ENCODE results near the gene ATP2C2.
"Not testable (repeated sequence)": the region's sequence is repeated elsewhere in the genome, so short reads cannot be mapped to it uniquely, and the experiment has no call there.

Gene ATP2C2

DNA sequence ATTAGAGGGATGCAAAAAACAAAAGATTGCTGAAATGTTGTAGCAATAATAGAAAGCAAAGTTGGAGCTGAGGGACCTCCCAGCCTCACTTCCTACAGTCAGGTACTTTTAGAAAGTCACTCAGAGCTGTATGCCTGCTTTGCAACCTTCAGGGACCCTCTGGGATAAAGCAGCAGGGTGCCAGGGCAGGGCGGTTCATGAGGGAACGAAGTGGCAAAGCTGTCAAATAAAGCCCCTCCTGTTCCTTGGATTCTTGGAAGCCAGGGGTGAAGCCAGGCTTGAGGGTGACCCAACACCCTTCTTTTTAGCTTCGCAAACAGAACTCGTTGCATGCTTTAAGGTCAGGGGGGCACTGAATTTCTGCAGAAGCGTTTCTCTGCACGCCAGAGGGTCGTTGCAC lies 767 bp downstream of the ATP2C2 start:
- no peak for DNase-seq

DNA sequence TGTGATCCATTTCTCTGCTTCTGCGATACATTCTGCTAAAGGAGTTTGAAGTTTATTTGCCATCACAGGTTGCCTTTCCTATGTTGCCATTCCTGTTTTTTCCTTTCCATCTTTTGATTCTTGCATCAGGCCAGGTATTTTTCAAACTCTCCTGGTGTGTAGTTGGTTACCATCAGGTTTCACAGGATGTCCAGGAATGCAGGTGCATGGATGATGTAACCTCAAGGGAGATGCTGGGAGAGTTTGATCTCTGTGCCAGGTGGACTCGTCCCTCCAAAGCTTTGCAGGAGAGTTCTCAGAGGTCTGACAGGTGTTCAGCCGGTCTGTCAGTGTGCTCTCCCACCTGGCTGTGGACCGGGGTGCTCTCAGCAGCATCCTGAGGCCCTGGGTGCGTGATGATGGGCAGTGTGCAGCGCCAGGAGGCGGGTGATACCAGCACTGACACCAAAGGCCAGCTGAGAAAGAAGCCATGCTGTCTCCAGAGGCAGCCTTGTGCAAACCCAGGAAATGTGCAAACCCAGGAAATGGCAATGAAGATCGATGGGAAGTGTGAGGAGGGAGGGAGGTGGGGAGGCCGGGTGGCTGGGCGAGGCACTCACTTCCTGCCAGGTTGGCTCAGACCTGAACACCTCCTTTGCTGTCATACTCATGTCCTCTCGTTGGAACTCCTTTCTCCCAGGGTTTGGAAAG lies 1.7 kb downstream of the ATP2C2 start:
- no peak for DNase-seq

DNA sequence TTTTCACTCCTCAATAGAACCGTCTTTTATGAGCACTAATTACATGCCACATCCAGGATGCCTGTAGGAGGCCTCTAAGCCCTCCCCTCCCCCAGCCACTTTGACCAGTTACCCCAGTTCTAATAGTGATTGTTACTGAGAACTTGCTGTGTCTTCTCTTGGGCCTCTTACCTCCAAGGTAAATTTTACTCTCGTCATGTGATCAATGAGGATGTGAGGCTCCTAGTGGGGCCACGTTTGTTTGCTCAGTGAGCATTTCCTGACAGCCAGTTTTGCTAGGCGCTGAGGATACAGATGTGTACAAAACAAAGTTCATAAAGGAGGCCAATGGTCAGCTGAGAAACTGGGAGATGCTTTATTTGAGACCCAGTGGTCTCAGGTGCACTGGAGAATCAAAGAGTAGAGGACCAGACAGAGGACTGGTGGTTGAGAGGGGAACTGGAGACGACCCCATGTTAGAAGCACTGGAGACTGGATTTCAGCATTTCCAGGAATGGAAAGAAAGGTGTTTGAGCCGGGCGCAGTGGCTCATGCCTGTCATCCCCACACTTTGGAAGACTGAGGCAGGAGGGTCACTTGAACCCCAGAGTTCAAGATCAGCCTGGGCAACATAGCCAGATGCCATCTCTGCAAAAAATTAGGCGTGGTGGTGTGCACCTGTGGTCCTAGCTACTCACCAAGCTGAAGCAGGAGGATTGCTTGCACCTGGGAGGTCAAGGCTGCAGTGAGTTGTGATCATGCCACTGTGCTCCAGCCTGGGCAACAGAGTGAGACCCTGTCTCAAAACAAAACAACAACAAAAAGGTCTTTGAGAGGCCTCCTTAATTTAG lies 2.6 kb downstream of the ATP2C2 start:
- no peak for DNase-seq

DNA sequence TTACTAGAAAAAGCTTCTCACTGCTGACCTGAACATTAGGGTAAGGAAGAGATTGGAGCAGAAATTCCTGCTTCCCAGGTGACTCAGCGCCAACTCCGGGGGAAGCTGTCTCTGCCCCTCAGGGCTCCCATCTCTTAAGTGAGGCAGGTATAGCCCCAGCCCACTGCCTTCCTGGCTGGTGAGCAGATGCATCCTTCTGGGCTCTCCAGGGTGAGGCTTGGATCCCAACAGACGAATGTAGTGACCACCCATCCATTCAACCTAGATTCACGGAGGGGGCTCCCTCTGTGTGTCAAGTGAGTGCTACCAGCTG lies 3.2 kb downstream of the ATP2C2 start:
- DNase-seq: no peak

DNA sequence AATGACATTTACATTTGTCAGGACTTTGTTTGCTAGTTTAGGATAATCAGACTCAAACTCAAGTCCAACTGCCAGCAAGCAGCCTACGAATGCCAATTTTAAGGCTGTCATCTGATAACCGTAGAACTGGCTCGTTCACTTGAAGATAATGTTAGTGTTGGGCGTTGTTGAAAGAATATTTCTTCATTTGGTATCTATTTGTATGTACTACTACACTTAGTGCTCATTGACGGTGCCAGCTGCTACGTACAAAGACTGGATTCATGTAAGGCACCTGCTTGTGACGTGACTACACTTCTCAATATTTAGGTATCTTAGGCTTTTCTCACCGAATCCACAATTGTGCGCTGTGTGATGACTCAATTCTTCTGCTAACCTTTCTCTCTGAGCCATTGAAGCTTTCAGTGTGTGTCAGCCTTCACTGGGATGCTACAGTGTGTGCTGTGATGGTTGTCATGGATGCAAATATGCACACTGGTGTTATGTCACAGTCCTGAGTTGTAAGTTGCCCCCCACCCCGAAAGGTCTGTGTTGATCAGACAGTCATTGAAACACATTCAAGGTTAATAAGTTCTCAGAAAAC lies 5.7 kb downstream of the ATP2C2 start:
- DNase-seq: no peak

DNA sequence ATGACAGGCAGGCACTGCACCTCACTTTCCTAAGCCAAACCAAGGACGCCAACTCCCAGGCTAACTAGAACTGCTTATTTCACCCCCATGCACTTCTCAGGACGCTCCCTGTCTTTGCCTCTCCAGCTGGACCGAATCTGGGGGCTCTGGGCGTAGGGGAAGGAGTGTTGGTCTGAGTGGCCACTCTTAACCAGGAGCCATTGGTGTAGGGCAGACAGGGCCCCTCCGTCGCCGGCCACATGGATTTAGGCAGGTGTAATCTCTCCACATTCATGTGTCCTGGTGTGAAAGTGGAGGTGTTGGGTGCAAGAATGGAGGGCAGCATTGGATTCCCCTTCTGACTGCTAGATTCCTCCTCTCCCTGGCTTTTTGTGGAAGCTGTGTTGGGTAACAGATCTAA lies 9.8 kb downstream of the ATP2C2 start:
- DNase-seq: no peak

DNA sequence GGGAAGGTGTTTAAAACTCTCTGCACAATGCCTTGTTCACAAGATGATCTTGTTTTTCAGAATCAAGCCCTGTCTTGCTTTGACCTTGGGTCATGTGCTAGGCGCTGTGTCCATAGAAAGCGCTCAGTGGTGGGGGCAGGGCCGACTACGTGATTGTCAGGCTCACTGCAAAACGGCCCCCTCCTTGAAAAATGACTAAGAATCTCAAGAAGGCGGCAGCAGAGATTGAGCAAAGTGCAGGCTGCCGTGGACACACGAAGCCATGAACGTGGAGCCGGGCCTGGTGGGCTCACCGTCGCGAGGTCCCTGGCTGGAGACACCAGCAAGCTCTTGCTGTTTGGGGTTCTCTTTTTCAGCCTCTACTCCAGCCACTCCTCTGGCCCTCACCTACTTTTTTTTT lies 10.2 kb downstream of the ATP2C2 start:
- DNase-seq: no peak

DNA sequence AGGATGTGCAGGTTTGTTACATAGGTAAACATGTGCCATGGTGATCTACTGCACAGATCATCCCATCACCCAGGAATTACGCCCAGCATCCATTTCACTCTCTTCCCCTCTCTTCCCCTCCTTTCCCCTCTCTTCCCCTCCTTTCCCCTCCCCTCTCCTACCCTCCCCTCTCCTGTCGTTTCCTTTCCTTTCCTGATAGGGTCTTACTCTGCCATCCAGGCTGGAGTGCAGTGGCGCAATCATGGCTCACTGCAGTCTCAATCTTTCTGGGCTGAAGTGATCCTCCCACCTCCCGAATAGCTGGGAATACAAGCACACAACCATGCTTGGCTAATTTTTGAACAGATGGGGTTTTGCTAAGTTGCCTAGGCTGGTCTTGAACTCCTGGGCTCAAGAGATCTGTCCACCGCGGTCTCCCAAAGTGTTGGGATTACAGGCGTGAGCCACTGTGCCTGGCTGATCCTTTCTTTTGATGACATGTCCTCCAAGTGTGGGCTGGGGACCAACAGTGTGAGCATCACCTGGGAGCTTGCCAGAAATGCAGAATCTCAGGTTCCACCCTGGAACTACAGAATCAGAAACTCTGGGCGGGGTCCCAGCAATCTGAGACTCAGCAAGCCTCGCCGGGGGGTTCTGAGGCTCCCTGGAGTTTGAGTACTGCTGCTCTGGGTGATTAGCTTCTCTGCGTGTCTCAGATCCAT lies 10.8 kb downstream of the ATP2C2 start:
- no peak for DNase-seq

DNA sequence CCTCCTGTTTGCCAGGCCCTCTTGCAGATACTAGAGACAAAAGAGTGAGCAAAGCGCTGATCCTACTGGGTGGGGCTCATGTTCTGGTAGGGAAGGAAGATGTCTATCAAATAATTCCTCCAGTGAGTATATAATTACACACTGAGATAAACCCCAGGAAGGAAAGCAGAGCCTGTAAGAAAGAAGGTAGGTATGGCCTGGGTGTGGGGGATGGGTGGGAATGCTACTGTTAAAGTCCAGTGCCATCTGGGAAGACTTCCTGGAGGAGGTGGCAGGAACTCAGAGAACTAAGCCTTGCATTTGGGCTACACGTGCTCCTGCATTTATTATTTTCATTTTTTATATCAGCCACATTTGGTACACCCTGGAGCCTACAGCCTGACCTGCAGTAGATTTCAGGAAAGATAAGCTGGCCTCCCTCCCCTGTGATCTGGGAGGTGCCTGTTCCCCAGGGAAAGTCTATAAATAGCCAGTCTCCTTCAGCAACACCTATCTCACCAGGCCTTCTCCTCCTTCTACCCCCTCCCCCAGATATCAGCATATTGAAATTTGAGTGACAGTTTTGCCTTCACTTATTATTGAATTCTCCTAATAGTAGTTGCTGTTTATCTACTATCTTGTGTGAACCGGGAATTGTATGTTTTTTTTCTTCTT lies 11.5 kb downstream of the ATP2C2 start:
- DNase-seq: no peak

DNA sequence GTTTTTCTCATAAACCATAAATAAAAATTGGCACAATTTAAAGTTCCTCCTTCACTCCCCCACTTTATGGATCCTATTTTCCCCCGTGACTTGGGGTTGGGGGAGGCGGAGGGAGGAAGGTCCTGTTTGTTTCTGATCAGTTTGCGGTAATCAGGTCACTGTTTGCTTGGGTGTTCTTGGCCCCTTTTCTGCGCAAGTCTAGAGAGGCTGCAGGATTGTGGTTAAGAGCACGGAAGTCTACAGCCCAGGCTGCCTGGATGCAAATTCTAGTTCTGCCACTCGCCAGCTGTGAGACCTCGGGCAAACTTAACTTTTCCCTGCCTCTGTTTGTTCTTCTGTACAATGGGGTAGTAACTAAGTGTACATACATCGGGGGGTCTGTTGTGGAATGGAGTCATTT lies 12.1 kb downstream of the ATP2C2 start:
- no peak for DNase-seq

DNA sequence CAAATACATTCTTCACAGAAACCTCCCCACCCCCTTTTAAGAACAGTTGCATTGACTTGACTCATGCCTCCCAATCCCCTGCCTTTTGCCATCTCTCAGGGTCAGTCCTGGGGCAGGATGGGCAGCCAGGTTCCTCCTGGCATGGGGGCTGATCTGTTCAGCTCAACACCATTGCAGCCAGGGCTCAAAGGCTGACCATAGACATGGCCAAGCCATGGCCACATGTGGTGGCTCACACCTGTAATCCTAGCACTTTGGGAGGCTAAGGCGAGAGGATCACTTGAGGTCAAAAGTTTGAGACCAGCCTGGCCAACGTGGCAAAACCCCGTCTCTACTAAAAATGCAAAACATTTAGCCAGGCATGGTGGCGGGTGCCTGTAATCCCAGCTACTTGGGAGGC lies 14.1 kb downstream of the ATP2C2 start:
- no peak for DNase-seq

DNA sequence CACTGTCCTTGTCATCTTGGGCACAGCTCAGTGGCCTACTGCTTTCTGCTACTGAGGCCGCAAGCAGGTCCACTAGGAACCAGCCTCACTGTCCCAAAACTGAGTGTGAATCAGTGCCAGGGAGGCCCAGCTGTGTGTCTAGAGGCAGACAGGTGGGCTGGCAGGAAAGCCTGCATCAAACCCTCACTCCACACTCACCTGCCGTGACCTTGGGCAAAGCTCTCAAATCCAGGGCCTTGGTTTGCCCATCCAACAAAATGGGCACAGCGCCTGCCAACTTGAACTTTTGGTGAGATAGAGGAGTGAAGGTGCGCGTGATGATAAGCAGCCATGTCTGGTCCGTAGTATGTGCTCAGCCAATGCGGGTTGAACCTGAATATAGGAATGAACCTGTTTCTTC lies 14.8 kb downstream of the ATP2C2 start:
- no peak for DNase-seq

DNA sequence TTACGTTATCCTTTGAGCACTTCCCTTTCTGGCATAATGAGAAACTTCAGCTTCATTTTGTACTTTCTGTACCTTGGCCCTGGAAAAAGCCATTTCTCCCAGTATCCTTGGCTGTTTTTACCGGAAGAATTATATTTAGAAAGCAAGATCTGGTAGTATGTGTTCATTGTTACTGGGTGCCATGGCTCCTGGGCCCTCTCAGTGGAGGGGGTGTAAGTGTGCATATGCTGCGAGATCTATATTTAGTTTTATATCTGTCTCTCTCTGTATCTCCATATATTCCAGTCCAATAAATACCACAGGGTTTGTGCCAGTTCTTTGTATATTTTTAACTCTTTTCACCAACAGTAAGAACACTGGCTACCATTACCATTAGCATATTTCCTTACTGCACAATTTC lies 17.7 kb downstream of the ATP2C2 start:
- DNase-seq: no peak

DNA sequence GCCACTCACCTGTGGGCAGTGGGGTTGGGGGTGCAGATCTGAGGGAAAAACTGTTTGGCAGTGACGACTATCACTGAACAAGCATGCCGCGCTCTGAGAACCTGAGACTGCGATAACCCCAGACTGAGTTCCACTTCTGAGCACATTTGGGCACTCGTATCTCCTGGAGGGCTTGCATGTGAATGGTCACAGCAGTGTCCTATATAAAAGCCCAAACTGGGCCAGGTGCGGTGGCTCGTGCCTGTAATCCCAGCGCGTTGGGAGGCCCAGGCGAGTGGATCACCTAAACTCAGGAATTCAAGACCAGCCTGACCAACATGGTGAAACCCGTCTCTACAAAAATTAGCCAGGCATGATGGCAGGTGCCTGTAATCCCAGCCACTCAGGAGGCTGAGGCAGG lies 18.7 kb downstream of the ATP2C2 start:
- DNase-seq: no peak

DNA sequence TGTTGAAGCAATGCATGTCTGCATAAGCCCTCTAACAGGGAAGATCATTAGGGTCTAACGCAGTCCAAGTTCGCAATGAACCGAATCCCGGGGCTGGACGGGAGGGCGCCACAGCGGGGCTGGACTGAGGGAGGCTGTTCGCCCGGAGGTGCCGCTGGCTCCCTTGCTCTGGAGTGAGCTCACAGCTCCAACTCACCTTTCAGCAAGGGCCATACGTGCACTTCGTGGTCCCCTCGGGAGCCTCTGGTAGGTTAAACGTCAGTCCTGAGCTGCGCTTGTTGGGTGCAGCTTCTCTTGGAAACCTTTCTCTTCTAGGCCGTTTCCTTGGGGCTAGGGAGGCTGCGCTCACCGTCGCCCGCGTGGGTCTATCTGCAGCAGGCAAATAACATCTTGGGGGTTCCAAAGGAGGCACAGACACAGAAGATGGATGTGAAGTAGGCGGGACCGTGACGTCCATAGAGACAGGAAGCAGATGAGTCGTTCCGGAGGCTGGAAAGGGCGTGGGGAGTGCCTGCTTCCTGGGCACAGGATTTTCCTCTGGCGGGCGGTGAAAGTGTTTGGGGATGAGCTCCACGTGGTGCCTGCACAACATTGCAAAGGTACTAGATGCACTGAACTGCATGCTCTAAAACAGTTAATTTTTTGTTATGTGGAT lies 21.9 kb downstream of the ATP2C2 start:
- no peak for DNase-seq

DNA sequence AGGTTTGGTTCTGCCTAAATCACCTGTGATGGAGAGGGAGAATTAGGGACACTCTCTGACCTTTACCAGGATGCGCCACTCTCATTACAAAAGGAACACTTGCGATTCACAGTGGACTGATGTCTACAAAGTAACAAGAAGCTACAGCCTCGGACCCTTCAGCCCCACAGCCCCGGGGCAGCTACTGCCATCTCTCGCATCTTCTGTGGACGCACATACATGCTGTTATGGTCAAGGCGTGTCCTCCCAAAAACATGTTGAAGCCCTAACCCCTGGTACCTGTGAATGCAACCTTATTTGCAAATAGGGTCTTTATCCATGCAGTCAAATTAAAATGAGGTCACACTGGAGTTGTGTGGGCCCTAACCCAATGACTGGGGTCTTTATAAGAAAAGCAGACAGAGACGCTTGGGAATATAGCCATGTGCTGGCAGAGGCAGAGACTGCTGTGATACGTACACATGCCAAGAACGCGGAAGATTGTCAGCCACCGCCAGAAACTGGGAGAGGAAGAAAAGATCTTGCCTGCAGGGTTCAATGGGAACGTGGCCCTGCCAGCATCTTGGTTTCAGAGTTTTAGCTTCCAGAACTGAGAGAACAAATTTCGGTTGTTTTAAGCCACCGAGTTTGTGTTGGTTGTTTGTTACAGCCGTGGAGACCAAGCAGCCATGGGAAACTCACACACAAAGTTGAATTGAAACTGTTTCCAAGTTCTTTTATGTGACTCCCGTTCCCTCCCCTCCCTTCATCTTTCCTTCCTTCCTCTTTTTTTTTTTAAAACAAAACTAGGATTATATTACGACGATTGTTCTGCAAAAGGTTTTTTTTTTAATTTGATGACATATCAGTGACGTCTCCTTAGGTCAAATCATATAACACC lies 23.1 kb downstream of the ATP2C2 start:
- no peak for DNase-seq

DNA sequence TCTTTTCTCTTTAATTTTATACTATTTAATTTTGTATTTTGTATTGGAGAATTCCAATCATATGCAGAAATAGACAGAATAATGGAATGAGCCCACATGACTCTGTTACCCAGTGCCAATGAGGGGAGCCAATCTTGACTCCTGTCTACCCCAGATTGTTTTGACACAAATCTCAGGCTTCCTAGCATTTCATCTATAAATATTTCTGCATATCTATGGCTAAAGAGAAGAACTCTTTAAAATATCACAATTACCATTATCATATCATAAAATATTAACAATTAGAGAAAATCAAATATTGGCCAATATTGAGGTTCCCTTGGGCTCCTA lies 23.7 kb downstream of the ATP2C2 start:
- no peak for DNase-seq

DNA sequence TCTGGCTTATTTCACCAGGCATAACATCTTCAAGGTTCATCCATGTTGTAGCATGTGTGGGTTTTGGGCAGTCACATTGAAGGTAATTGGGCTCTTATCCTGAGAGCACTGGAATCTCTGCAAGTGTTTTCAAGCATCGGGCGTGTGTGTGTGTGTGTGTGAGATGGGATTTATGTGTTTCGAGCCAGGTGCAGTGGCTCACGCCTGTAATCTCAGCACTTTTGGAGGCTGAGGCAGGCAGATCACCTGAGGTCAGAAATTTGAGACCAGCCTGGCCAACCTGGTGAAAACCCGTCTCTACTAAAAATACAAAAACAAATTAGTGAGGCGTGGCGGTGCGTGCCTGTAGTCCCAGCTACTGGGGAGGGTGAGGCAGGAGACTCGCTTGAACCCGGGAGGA lies 27.7 kb downstream of the ATP2C2 start:
- not testable (repeated sequence) for DNase-seq

DNA sequence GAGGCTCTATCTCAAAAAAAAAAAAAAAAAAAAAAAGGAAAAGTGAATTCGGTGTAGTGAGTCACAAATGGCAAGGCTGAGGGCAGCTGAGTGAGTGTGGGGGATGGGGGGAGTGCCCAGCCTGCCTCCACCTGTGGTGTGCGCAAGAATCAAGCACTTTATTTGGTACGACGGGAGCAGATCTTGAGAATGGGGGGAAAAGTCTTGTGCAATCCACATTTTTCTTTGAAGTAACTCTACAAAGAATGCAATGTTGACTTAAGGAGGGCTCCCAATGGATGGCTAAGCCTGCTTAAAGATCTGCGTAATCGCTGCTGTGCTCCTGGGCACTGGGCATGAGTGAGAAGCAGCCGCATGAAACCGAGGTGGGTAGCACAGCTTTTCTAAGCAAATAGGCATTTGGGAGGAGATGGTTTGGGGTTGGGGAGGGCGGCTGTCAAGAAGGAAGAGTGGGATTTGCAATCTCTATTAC lies 28.2 kb downstream of the ATP2C2 start:
- no peak for DNase-seq

DNA sequence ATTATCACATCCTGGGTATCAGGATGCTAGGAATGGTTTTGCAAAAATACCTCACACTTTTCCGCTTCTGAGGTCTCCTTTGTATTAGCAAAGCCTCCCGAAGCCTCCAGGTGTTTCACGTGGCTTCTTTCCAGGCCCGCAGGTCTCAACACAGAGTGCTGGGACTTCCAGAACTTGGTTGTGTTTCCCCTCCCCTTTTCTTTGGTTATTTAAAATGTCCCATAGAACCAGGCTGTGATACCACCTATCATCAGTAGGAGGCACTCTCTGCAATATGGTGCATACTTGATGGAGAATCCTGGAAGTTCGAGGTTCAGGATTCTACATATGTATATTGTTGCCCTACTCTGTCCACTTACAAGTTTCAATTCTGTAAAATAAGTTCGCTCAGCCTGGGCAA lies 28.8 kb downstream of the ATP2C2 start:
- DNase-seq: no peak

DNA sequence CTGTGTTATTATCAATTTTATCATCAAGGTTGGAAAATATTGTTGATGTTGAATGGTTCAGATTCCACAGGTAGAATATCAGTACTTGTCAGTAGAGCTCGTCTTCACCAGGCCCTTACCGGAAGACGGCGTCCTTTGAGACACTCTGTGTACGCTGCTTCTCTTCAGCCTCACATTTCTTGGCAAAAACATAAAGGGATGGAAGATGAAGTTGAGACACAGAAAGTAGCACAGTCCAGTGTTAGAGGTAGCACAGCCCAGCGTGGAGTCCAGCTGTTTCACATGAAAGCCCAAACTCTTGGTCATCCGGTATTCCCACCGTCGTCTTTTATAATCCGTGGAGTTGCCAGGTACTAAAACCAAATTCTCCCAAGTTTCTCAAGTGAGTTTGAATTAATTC lies 30.4 kb downstream of the ATP2C2 start:
- no peak for DNase-seq

DNA sequence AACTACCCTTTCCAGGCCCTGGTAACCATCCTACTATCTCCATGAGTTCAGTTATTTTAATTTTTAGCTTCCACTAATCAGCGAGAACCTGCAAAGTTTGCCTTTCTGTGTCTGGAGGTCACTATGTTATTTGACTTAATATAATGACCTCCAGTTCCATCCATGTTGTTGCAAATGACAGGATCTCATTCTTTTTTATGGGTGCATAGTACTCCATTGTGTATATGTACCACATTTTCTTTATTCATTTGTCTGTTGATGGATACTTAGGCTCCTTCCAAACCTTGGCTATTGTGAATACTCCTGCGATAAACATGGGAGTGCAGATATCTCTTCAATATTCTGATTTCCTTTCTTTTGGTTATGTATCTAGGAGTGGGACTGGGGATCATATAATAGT lies 31.6 kb downstream of the ATP2C2 start:
- DNase-seq: not testable (repeated sequence)
